GM06990 (cell line): ENCODE measurements around the gene RPL41.

Source experiments
- DNase-seq: peaks from one replicate; pipeline ENCODE4 v3.0.0-alpha.2; 2011; ENCODE audit not compliant: insufficient read length; ENCODE audit errors: extremely low read depth
- H3K27me3 ChIP-seq: replicated peaks from 2 replicates; pipeline ENCODE4 v1.6.0; 2011; ENCODE audit warnings: low read length; ENCODE audit not compliant: control insufficient read depth, insufficient read depth
- H3K36me3 ChIP-seq: 2 replicates; pipeline ENCODE4 v1.5.1; 2011; ENCODE audit warnings: low read length; ENCODE audit not compliant: control insufficient read depth, insufficient read depth
- H3K4me3 ChIP-seq: replicated peaks from 2 replicates; pipeline ENCODE4 v1.5.1; 2011; ENCODE audit warnings: low read depth, mild to moderate bottlenecking, control low read depth, low read length
- TF ChIP-seq, protein P1 (sequence below): IDR thresholded peaks from 2 replicates; pipeline ENCODE4 v1.5.1; 2011; ENCODE audit warnings: low read length, control low read depth, mild to moderate bottlenecking, inconsistent platforms; ENCODE audit not compliant: insufficient read depth, poor library complexity, severe bottlenecking

RPL41 gene

DNA sequence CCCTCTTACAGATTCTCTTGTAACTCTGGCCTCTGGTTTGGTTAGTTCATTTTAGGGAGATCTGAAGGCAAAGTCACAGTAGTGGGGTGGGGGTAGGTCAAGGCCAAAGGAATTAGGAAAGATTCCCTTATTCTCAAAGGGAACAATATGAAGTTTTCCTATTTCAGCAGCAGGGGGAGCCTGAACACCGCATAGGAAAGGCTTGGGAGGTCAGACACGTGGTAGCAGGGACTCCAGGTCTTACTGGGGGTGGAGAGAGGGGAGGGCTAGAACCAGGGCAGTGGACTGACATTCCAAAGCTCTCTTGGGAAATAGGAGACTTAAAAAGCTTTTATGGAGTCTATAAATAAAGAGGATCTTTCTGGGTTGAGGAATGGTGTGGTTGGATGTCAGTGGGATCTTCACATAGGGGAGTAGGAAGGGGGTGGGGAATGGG is 2.9 kb downstream of the RPL41 start:
- DNase-seq: no peak
- peaks cover 6% of the 10 kb centered on the region for H3K36me3 ChIP-seq
- H3K27me3 ChIP-seq: no peaks in the 10 kb centered on the region
- peak overlapping the region; percentile 73 for H3K4me3 ChIP-seq
- TF ChIP-seq, protein P1, sequence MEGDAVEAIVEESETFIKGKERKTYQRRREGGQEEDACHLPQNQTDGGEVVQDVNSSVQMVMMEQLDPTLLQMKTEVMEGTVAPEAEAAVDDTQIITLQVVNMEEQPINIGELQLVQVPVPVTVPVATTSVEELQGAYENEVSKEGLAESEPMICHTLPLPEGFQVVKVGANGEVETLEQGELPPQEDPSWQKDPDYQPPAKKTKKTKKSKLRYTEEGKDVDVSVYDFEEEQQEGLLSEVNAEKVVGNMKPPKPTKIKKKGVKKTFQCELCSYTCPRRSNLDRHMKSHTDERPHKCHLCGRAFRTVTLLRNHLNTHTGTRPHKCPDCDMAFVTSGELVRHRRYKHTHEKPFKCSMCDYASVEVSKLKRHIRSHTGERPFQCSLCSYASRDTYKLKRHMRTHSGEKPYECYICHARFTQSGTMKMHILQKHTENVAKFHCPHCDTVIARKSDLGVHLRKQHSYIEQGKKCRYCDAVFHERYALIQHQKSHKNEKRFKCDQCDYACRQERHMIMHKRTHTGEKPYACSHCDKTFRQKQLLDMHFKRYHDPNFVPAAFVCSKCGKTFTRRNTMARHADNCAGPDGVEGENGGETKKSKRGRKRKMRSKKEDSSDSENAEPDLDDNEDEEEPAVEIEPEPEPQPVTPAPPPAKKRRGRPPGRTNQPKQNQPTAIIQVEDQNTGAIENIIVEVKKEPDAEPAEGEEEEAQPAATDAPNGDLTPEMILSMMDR: peak; percentile 65

DNA sequence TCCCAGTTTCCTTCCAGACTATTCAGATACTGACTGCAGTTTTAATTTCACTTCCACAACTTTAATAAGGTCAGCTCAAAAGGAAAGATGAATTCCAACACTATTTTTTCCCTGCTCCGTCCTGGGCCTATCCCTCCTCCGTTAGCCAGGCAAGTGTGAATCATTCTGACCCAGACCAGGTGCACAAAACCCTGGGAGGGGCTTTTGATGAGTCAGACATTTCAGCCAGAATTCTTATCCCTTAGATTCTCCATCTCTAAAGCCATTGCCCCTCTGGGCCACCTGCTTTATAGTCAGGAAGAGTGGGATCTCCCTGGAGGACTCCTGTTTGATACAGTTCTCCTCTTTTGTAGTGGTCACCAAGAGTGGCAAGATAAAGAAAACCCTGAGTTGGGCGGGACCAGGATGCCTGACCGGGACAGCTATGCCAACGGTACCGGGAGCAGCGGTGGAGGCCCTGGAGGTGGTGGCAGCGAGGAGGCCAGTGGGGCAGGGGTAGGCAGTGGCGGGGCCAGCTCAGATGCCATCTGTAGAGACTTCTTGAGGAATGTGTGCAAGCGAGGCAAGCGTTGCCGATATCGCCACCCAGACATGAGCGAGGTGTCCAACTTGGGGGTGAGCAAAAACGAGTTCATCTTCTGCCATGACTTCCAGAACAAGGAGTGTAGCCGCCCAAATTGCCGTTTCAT is 3.9 kb downstream of the RPL41 start:
- DNase-seq: no peak
- Histone ChIP-seq H3K36me3 (peaks cover 6% of the 10 kb centered on the region), H3K27me3 (no peaks in the 10 kb centered on the region), H3K4me3 (no peak overlapping the region)
- TF ChIP-seq, protein P1: no peak

DNA sequence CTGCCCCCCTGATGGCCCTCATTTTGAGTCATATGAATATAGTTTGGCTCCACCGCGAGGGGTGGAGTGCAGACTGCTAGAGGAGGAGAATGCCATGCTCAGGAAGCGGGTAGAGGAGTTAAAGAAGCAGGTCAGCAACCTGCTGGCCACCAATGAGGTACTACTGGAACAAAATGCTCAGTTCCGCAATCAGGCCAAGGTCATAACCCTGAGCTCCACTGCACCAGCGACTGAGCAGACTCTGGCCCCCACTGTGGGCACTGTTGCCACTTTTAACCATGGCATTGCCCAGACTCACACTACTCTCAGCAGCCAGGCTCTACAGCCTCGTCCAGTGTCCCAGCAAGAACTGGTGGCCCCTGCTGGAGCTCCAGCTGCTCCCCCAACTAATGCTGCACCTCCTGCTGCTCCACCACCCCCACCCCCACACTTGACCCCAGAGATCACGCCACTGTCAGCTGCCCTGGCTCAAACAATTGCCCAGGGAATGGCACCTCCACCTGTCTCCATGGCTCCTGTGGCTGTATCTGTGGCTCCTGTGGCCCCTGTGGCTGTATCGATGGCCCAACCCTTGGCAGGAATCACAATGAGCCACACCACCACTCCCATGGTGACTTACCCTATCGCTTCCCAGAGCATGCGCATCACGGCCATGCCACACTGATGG is 4.9 kb downstream of the RPL41 start:
- Histone ChIP-seq H3K4me3 (no peak overlapping the region), H3K27me3 (no peaks in the 10 kb centered on the region), H3K36me3 (peaks cover 6% of the 10 kb centered on the region)
- TF ChIP-seq, protein P1: no peak
- no peak for DNase-seq

DNA sequence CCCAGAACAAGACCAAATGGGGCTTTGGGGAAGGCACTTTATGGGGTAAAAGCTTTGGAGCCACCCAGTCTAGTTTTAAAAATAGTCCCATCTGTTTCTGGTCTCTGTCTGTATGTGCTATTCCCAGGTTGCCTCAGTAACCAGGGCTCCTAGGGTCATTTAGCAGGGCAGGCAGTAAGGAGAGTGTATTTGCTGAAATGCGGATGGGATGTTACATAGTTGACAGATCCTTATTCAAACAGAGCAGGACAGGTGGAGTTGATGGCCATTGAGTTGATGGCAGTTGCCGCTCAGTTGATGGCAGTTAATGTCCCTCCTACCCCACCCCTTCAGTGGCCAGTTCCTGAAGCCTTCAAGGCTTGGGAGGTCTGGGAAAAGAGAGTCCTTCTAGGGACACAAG is 6.2 kb downstream of the RPL41 start:
- Histone ChIP-seq H3K27me3 (no peaks in the 10 kb centered on the region), H3K36me3 (peaks cover 6% of the 10 kb centered on the region), H3K4me3 (no peak overlapping the region)
- TF ChIP-seq, protein P1: no peak
- no peak for DNase-seq

DNA sequence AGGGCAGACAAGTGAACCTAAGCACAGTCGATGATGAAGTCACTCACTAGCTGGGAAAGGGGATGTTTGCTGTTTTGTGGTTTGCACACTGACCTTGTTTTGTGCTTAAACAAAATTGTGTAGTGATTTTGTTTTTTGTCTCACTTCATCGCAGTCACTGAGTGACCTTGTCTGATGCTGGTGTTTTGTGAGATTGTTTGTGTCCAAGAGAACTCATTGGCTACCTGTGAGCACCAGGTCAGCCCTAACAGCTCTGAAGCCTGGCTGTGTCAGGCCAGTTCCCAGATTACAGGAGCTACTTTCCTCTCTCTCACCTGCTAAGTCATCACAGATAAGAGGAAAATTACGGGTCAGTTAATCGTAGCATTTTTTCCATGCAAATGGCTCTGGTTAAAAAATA is 7.7 kb downstream of the RPL41 start:
- no peak overlapping the region for H3K4me3 ChIP-seq
- H3K36me3 ChIP-seq: peaks cover 6% of the 10 kb centered on the region
- H3K27me3 ChIP-seq: no peaks in the 10 kb centered on the region
- no peak for DNase-seq
- TF ChIP-seq, protein P1: no peak
